Measurements from ENCODE around the gene THBS2.

- no peak for TF ChIP-seq CTCF (IDR thresholded peaks at IDR 0.05)
- TF ChIP-seq POLR2A (IDR thresholded peaks at IDR 0.05) = no peak
Observed at GRCh38 chr6:169199625-169200335, 53.9 kb downstream of the THBS2 start.
